Lower leg skin (tissue), 3 donors: ENCODE data around the gene TK2.

ENCODE experiments used
- POLR2A ChIP-seq, 2 donors: fragments of 450-650 bp; IDR thresholded peaks; one replicate each; pipeline ENCODE4 v1.6.1; 2016 to 2017; ENCODE audit warnings: antibody characterized with exemption in 2 of 2, mild to moderate bottlenecking in 1 of 2, moderate library complexity in 1 of 2
- TF ChIP-seq, protein P1 (sequence below), 3 donors: fragments of 450-650 bp; IDR thresholded peaks; one replicate each; pipeline ENCODE4 v1.5.1; 2016; ENCODE audit warnings: antibody characterized with exemption in 3 of 3, mild to moderate bottlenecking in 3 of 3, moderate library complexity in 2 of 3

DNA sequence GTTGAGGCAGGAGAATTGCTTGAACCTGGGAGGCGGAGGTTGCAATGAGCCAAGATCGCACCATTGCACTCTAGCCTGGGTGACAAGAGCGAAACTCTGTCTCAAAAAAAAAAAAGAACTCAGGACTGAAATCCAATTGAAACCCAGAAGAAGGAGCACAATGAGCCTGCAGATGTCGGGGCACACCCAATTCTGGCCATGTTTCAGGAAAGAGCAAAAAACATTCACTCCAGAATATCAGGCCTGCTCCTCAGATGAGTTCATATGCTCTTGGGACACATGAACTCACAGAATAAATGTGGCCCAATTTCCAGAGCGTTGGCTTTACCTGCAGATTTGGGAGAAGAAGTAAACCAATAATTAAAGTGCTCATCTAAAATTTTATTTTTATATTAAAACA lies 26.4 kb upstream of the TK2 start:
- TF ChIP-seq, protein P1, sequence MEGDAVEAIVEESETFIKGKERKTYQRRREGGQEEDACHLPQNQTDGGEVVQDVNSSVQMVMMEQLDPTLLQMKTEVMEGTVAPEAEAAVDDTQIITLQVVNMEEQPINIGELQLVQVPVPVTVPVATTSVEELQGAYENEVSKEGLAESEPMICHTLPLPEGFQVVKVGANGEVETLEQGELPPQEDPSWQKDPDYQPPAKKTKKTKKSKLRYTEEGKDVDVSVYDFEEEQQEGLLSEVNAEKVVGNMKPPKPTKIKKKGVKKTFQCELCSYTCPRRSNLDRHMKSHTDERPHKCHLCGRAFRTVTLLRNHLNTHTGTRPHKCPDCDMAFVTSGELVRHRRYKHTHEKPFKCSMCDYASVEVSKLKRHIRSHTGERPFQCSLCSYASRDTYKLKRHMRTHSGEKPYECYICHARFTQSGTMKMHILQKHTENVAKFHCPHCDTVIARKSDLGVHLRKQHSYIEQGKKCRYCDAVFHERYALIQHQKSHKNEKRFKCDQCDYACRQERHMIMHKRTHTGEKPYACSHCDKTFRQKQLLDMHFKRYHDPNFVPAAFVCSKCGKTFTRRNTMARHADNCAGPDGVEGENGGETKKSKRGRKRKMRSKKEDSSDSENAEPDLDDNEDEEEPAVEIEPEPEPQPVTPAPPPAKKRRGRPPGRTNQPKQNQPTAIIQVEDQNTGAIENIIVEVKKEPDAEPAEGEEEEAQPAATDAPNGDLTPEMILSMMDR (IDR thresholded peaks at IDR 0.05): no peak
- no peak for TF ChIP-seq POLR2A (IDR thresholded peaks at IDR 0.05)
